GM12801 (cell line): ENCODE results near the gene PSMA3.

ENCODE experiments used
- TF ChIP-seq, protein P1 (sequence below): IDR thresholded peaks from one replicate; pipeline ENCODE4 v1.5.1; 2011; ENCODE audit warnings: control low read depth; ENCODE audit not compliant: insufficient read length; ENCODE audit errors: extremely low read depth

The PSMA3 gene

DNA sequence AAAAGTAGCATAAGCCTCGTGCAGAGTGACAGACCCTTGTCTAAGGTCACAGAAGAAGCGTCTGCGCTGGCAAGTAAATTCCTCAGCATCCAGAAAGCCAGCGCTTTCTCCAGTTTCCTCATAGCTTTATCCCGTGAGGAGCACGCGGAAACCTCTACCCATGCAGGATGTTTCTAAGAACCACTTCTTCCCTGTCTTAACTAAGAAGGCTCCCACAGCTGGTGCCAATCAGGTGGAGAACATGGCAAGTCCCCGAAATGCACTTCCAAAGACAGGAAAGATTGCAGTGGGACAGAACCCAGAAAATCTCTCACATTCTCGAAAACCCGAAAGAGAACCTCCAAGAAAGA lies 52.7 kb downstream of the PSMA3 start:
- TF ChIP-seq, protein P1, sequence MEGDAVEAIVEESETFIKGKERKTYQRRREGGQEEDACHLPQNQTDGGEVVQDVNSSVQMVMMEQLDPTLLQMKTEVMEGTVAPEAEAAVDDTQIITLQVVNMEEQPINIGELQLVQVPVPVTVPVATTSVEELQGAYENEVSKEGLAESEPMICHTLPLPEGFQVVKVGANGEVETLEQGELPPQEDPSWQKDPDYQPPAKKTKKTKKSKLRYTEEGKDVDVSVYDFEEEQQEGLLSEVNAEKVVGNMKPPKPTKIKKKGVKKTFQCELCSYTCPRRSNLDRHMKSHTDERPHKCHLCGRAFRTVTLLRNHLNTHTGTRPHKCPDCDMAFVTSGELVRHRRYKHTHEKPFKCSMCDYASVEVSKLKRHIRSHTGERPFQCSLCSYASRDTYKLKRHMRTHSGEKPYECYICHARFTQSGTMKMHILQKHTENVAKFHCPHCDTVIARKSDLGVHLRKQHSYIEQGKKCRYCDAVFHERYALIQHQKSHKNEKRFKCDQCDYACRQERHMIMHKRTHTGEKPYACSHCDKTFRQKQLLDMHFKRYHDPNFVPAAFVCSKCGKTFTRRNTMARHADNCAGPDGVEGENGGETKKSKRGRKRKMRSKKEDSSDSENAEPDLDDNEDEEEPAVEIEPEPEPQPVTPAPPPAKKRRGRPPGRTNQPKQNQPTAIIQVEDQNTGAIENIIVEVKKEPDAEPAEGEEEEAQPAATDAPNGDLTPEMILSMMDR: no peak

DNA sequence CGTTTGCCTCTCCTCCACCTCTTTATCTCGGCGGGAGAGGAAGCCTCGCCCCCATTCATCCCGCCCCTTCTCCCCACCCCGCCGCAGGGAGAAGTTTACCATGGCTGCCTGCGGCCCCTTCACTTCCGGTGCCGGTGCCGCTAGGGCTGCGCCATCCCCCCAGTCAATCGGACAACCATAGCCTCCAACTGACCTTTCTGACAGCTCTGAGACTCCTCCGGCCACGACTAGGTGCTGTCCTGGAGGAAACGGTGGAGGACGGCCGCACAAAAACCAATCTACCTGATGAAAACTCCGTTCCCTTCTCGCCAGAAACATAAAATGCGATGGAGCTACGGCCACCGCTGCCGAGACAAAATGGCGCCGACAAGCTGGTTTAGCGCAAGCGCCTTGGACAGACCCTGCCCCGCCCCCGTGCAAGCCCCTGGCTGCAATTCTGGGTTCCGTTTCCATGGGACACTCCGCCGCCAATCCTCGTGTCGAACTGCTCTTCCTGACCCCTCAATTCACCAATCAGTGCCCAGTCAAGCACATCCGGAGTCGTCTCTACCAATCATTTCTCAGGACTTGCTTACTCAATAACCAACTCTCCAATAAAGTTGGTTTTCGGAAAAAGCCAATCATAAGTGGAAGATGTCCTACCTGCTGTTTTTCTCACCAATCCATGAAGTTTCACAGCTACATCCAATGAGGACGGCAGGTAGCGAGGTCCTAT lies 53.3 kb downstream of the PSMA3 start:
- TF ChIP-seq, protein P1: no peak

DNA sequence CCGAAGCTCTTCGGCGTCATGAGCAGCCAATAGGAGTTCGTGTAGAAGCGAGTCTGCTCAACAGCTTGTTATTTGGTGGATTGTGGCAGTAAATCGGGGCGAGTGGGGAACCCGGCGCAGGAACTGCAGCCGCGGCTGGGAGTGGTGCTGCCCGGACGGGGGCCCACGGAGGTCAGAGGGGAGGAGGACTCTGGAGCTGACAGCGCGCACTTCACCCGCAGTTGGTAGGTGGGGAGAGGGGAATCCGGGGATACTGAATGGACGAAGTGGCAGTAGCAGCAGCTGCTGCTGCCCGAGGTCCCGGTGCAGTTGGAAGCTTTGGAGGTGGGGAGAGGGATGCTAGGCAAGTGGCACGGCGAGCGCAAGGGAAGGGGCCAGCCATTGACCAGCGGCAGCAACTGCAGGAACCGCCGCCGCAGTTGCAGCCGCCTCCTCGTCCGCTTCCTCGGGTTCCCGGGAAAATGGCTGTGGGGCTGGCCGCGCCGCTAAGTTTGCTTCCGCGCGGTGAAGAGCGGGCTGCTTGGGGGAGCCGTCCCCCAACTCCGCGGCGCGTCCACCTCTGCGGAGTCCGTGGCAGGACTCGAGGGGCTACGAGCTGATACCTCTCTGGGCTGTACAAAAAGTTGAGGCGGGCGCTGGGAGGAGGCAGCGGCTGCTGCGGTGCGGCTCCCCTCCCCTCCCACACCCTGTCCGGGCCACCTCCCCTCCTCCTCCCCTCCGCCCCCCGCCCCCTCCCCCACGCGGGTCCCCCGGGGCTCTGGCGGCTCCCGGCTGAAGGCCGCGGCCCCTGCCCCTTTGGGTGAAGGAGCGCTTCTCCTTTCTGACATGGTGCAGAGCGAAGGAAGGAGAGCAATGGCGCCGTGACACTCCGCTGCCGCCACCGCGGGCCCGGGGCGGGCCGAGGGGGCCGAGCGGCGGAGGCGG lies 54.1 kb downstream of the PSMA3 start, which contains the start of gene ARID4A:
Gene ARID4A, plus strand, starts transcription at position 79 of the 924 bp plus-strand sequence. CDS start 1,300 bp downstream, outside the sequence.
- TF ChIP-seq, protein P1: no peak

DNA sequence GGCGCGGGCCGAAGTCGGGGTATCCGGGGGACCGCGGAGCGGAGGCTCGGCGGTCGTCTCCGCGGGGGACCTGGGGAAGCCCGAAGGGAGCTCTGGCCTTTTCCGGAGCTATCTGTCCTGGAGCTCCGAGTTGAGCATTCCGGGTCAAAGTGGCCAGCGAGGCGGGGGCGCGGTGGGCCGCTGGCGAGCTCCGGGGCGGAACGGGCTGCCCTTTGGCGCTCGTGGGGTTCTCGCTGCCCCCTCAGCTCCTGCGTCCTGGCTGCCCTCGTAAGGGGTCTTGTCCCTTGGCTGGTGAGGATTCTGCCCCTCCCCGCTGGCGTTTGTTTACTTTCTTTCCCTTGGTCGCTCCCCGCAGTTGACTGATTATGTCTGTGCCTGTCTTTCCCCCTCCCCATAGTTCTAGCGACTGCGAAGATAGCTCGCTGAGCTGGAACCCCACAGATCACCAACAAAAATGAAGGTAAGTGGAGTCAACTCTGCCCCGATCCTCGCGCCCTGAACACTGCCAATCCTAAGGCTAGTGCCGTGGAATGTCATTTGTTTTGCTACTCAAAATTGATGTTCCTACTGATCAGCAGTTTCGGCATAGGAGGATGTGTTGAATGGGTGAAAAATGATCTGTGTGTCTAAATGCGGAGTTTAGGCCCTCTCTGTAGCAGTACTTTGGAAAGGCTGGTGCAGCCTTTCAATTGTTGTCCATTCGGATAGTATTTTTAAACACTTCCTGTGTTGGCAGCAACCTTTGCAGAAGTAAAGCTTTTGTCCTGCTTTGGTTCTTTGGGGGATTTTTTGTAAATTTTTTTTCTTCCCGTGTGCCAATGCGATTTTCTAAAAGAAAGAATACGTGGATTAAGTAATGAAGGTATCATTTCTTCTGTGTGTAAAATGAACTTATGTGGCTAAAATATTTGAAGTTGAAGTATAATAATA lies 55.0 kb downstream of the PSMA3 start:
- TF ChIP-seq, protein P1: no peak

DNA sequence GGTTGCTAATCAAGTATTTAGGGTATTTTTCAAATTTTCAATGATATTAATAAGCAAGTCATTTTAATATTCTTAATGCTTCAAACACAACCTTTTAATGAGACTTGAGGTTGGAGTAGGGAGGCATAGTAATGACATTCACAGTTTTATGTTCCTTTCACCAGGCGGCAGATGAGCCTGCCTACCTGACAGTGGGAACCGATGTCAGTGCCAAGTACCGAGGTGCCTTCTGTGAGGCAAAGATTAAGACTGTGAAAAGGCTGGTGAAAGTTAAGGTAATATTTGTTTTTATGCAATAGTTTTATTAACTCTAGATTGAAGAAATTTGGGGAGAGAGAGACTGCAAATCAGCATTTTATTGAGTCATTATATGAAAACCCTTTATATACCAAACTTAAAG lies 56.8 kb downstream of the PSMA3 start:
- TF ChIP-seq, protein P1: no peak

DNA sequence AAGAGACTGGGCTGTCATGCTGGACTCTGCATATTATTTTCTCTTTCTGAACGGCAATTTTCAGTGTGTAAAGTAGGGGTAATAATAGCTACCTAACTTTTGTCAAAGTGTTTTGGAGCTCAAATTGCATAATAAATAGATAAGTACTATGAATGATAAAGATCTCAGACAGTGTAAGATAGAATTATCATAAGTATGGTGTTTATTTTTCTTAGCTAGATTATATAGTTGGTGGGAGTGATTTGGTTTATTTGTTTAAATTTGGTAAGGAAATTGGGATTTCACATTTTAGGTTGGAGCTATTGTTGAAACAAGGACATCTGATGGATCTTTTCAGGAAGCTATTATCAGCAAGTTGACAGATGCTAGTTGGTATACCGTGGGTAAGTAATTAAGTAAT lies 61.1 kb downstream of the PSMA3 start:
- TF ChIP-seq, protein P1: no peak
